GM18873 (cell line): ENCODE data around the gene RBFOX2.

Experiments used
- ATAC-seq: cut with Tn5 transposase; IDR thresholded peaks from one replicate; pipeline ENCODE4 v1.9.1; 2021; ENCODE audit warnings: mild to moderate bottlenecking, moderate library complexity, moderate number of reproducible peaks; ENCODE audit not compliant: unreplicated experiment, low FRiP score

RBFOX2 gene

DNA sequence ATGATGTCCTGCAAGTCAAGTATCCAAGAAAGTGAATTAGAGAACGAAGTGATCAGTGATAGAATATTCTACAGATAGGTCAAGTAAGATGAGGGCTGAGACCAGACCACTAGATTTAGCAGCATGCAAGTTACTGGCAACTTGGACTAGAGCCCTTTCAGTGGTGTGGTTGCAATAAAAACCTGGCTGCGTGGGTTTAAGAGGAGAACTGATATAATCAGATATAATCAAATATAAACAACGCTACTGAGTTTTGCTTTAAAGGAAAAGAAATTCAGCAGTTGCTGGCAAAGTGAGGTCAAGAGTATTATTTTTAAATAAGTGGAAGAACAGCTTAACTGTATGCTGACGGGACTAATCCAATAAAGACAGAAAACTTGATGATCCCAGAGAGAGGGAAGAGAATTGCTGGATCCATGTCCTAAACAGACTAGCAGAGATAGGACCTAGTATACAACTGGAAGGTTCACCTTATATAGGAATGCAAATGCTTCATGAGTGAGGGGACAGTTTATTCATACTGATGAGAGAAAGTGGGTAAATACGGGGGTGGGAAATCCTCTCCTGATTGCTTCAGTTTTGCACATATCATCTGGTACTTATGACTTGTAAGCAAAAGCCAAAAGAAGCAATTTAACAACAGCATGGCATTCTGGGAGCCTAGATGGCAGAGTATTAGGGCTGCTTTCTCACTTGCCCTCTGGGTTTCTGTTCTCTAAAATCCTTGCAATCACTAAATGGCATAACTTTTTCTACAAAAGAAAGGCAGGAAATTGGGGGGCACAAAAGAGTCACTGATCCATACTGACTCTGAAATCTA lies 146.2 kb downstream of the RBFOX2 start:
- no peak for ATAC-seq

DNA sequence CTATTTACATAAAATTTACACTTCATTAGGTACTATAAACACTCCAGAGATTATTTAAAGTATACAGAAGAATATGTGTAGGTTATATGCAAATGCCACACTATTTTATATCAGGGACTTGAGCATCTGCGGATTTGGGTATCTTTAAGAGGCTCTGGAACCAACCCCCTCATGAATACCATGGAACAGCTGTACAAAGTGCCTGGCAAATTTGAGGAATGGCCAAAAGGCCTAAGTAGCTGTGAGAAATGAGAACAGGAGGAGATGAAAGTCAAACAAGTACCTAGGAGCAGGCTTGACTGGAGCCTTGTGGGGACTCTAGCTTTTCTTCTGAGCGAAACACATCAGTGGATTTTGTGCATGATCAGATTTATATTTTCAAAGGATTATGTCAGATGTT lies 149.3 kb downstream of the RBFOX2 start:
- ATAC-seq, result no peak

GRCh38 chr22:35873426-35873825 lies 155.2 kb downstream of the RBFOX2 start:
- no peak for ATAC-seq

DNA sequence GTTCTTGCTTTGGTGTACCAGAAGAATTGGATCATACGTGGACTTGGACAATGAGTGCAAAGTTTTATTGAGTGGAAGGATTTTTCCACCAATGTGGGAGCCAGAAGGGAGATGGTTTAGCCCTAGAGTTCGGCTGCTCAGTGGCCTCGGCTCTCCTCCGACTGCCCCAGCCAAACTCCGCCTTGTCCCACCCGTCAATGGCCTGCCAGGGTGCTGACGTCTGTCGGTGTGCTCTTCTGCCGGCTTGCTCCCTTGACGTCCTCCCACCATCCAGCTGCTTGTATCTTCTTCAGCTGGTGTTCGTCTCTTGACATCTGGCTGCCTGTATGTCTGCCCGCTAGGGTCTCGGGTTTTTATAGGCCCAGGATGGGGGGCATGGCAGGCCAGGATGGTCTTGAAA lies 156.2 kb downstream of the RBFOX2 start:
- ATAC-seq, result no peak

- ATAC-seq, result no peak
These were observed 157.9 kb downstream of the RBFOX2 start for GRCh38 chr22:35870517-35871293.

- ATAC-seq, result no peak
These were observed 159.7 kb downstream of the RBFOX2 start for GRCh38 chr22:35868938-35869337.

DNA sequence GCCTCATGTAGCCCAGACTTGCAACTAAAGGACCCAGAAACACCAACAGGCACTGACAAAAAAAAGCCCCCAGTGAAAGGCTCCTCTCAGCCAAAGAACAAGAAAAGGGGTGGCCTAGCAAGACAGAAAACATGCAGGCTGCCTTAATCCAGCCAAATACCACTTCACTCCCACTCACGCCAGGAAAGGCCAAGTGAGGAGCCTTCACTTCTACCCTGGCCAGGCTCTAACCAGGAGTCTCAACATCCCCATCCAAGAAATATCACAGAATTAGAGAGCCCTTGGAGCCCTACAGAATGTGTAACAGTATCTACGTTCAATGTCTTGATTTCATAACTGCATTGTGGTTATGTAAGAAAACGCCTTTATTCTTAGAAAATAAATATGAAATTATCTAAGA lies 162.0 kb downstream of the RBFOX2 start:
- no peak for ATAC-seq

DNA sequence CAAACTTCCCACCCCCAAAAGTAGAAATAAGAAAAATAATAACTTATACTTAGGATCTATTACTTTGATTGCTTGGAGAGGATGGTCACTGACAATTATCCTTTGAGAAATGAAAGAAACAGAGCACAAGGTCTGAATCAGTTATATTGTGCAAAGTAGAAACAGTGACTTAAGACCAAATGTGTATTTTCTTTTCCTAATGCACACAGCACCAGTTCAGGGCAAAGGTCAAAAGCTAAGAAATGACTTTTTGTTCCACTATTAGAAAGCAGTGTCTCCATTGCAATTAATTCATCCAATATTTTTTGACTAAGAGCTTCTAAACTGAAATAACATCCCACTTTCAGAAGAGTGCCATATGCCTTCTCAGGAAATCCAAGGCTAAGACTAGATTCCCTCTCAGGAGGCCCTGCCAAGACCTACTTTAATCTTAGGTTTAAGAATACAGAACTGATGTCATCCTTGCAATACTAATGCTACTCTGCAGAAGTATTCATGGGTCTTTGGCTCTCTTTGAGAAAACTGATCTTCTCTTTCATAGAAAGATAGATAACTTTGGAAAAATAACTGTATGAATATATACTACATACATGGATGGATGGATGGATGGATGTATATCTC lies 164.0 kb downstream of the RBFOX2 start:
- ATAC-seq, result no peak

DNA sequence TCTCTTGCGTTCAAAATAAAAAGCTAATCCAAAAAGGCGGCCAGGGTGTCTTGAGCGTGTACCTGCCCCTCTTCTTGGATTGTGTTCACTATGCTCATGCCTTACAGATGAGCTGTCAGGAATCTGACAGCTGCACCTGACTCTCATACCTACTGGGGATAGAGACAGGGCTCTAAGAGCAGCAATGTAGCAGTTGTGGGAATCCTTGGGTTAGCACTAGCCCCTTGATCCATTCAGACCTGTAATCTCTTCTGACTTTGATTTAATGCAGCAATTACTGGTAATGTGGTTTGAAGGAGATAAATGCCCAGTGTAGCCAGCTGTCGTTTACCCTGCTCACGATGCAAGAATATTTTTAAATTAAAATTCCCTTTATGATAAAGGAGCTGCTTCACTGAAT lies 165.2 kb downstream of the RBFOX2 start:
- ATAC-seq, result no peak

- ATAC-seq, result no peak
These were observed 165.9 kb downstream of the RBFOX2 start for GRCh38 chr22:35862697-35863096.

DNA sequence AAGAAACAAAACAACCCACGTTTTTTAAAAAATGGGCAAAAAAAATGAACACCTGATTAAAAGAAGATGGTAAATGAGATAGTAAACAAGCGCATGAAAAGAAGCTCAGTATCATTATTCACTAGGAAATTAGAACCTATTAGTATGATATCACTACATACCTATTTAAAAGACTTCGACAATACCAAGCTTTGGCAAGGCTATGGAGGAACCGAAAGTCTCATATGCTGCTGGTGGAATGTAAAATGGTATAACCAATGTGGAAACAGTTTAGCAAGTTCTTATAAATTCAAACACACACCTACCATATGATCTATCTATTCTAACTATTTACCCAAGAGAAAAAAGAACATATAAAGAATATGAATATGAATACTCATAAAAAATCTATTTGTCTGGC lies 167.2 kb downstream of the RBFOX2 start:
- ATAC-seq, result no peak

DNA sequence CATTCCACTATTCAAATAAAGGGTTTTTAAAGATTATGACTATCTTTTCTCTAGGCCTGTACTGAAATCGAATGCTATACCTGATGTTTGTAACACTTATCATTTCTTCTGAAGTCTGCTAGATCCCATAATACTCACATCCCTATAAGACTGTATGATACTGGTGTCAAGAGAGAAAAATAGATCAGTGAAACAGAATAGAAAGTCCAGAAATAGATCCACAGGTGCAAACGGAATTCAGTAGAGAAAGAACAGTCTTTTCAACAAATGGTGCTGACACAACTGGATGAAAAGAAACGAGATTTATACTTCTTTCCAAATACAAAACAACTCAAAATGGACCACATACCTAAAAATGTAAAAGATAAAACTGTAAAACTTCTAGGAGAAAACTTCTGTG lies 167.8 kb downstream of the RBFOX2 start:
- ATAC-seq, result no peak

DNA sequence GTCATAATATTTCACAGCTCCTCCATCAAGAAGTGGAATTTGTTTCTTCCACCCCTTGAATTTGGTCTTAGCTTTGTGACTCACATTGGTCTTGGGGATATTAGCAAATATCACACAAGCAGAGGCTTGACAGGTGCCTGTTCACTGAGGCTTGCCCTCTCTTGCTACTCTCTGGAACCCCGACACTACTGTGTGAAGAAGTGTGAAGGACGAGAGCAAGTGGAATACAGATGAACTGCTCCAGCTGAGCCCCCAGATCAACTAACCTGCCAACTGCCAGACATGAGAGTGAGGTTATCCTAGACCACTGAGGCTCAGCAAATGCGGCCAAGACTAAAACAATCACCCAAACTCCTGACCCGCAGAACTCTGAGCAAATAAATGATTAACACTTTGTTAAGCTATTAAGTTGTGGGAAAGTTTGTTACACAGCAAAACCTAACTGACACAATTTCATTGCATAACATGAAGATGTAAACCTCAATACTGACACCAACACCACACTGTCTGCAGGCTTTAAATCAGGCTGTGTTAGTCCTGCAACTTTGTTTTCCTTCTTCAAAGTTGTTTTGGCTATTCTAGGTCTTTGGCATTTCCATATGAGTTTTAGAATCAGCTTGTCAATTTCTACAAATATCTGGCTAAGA lies 168.4 kb downstream of the RBFOX2 start:
- ATAC-seq, result no peak

DNA sequence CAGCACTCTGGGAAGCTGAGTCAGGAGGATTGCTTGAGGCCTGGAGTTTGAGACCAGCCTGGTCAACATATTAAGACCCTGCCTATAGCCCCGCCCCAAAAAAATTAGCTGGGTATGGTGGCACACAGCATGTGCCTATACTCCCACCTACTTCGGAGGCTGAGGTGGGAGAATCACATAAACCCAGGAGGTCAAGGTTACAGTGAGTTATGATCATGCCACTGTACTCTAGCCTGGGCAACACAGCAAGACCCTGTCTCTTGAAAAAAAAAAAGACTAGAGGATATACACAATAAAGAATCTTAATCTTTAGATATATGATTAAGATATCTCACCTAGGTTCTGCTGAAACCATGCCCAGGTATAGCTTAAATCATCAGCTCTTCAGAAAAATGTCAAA lies 174.3 kb downstream of the RBFOX2 start:
- ATAC-seq, result no peak

GRCh38 chr22:35852076-35852475 lies 176.5 kb downstream of the RBFOX2 start:
- no peak for ATAC-seq

DNA sequence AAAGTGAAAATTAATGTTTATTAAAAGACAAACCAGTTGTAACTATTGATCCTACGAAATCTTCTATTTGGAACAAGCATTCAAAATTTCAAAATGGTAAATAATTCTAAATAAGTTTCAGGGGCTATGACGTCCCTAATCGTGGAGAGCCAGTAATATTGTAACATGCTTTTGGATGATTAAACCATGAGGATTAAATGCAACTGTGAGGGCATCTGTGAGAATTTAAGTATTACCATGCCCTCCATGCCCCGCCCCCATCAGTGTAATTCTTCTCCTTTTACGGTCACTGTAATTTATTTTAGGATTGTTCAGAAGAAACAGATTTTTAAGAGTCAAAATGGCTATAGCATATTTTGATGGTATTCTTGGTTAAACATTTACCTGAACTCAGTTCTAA lies 177.8 kb downstream of the RBFOX2 start:
- no peak for ATAC-seq

DNA sequence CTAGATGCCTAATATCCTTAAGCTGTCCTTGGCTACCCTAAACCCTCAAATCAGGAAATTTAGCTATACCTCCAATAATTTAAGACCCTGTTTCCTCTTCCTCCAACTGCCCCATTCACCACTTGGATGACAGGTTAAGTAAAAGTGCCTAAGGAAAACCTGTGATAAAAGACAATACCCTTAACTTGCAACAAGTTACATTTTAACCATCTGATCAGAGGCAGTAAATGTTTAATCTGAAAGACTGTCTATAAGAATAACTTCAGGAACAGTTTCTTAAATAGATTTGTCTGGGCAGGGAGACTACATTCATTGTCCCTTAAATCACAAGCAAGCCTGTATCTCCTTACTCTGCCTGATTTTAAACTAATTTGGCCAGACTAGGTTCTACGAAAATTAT lies 181.8 kb downstream of the RBFOX2 start:
- no peak for ATAC-seq

DNA sequence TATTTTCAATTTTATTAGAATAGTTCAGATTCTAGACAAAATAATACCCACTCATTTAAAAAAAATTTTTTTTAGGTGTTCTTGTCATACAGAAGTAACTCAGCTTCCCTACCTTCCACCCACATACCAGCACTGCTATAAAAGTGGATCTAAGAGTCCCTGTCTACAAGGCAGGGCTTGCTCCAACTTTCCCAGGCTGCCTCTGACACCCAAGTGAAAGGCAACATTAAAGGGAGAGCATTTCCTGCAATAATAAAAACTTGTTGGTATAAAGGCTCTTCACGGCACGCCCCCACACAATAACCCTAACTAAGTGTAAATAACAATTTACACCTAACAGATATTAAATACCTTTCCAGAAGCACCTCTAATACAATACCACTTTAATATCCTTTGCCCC lies 183.7 kb downstream of the RBFOX2 start:
- no peak for ATAC-seq

DNA sequence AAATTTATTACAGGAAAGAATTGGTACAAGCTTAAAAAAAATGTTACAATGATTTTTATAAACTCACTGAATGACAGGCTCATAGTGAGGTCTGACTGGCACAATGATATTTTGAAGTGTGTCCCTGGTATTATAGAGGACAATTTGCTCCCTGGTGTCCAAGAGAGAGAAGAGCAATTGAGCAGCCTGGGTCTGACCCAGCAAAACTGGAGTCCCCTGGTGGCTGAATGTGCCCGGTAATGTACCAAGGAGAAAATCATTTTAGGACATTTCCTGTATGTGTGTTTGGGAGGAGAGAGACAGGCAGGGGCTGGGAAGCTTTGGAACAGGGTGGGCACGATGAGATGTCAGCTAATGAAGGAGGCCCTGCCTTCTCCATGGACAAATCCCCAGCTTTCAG lies 185.7 kb downstream of the RBFOX2 start:
- ATAC-seq, result no peak

- ATAC-seq, result no peak
These were observed 186.1 kb downstream of the RBFOX2 start for GRCh38 chr22:35842519-35842913.

DNA sequence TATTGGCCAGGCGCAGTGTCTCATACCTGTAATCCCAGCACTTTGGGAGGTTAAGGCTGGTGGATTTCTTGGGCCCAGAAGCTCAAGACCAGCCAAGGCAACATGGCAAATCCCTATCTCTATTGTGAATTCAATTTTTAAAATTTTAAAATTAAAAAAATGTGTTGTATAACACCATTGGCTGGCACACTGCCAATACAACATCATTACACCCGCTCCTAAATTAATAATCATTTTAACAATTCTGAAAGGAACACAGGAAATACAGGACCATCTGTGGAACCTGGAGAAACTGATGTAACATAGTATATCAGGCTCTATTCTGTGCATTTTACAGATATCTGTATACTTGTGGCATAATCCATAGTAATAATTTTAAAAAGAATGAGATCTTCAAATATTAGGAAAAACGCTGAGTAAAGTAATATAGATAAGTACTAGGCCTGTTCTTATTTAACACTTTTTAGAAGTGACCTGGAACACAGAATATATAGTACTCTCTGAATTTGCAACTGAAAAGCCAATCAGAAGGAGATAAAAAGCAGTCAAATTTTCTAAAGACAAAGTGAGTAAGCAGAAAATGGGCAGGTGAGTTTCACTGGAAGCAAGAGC lies 186.6 kb downstream of the RBFOX2 start:
- ATAC-seq, result no peak
